Measurements from ENCODE around the gene ZNF274. TPM values are rescaled to one million over a fixed set of nuclear protein-coding genes. Genes with fewer than 3 reads are reported as not detected.

Gene ZNF274
- total and polyA plus RNA-seq, 9 of the 15 experiments (the other 6 are each of a cell fraction or from before 2014, with no cell fraction given), result 5.2 to 37.0 (median 28.1) TPM

GRCh38 chr19:58182989-58183816, at the start of gene ZNF274 (continued):
- TF ChIP-seq, protein P1, sequence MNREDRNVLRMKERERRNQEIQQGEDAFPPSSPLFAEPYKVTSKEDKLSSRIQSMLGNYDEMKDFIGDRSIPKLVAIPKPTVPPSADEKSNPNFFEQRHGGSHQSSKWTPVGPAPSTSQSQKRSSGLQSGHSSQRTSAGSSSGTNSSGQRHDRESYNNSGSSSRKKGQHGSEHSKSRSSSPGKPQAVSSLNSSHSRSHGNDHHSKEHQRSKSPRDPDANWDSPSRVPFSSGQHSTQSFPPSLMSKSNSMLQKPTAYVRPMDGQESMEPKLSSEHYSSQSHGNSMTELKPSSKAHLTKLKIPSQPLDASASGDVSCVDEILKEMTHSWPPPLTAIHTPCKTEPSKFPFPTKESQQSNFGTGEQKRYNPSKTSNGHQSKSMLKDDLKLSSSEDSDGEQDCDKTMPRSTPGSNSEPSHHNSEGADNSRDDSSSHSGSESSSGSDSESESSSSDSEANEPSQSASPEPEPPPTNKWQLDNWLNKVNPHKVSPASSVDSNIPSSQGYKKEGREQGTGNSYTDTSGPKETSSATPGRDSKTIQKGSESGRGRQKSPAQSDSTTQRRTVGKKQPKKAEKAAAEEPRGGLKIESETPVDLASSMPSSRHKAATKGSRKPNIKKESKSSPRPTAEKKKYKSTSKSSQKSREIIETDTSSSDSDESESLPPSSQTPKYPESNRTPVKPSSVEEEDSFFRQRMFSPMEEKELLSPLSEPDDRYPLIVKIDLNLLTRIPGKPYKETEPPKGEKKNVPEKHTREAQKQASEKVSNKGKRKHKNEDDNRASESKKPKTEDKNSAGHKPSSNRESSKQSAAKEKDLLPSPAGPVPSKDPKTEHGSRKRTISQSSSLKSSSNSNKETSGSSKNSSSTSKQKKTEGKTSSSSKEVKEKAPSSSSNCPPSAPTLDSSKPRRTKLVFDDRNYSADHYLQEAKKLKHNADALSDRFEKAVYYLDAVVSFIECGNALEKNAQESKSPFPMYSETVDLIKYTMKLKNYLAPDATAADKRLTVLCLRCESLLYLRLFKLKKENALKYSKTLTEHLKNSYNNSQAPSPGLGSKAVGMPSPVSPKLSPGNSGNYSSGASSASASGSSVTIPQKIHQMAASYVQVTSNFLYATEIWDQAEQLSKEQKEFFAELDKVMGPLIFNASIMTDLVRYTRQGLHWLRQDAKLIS (CRISPR knock-in tag; IDR thresholded peaks at IDR 0.05), result peak; percentile 96
- no peak for TF ChIP-seq ZNF318 (IDR thresholded peaks at IDR 0.05; ENCODE audit: borderline replicate concordance in 1 of 2, low read depth in 1 of 2)
- peak; percentile 79 to 81; a peak in 3 of 4 replicates for TF ChIP-seq SIX5 (IDR thresholded peaks at IDR 0.05; ENCODE audit: borderline replicate concordance in 1 of 2, insufficient read depth in 1 of 2, low read depth in 1 of 2, low read length in 2 of 2)
- TF ChIP-seq ZNF311 (CRISPR knock-in tag; IDR thresholded peaks at IDR 0.05), result no peak
- TF ChIP-seq RAD51 (IDR thresholded peaks at IDR 0.05; ENCODE audit: borderline replicate concordance, low read depth), result no peak
- TF ChIP-seq ZNF24 (IDR thresholded peaks at IDR 0.05), result no peak; the same call in 1 of the 2 replicates
- no peak; the same call in 1 of the 2 replicates for TF ChIP-seq ESRRA (IDR thresholded peaks at IDR 0.05; ENCODE audit: borderline replicate concordance, low read depth)
- TF ChIP-seq ZKSCAN3 (CRISPR knock-in tag; IDR thresholded peaks at IDR 0.05), result no peak
- TF ChIP-seq TSC22D4 (tag; IDR thresholded peaks at IDR 0.05), result no peak
- no peak for TF ChIP-seq ZNF444 (CRISPR knock-in tag; IDR thresholded peaks at IDR 0.05)
- TF ChIP-seq TCF15 (CRISPR knock-in tag; IDR thresholded peaks at IDR 0.05), result no peak
- no peak for TF ChIP-seq HNRNPUL1 (IDR thresholded peaks at IDR 0.05; ENCODE audit: low read length)
- TF ChIP-seq NFE2 (IDR thresholded peaks at IDR 0.05; ENCODE audit: low read depth), result no peak
- peak; percentile 74 for TF ChIP-seq PRPF4 (IDR thresholded peaks at IDR 0.05; ENCODE audit: insufficient read depth, low read depth, low read length, poor library complexity, severe bottlenecking)
- TF ChIP-seq OTX1 (CRISPR knock-in tag; IDR thresholded peaks at IDR 0.05), result peak; percentile 74
